DOHH2 (cell line): Measurements from ENCODE around the gene ANO10.

Source experiments
- H3F3A ChIP-seq: fragments of 200-600 bp; sonication (generic), shearing (Covaris generic); 2 replicates; pipeline ENCODE4 v1.6.0; 2016; ENCODE audit warnings: antibody characterized with exemption, mild to moderate bottlenecking; ENCODE audit not compliant: control insufficient read depth, insufficient read depth
- H3K27ac ChIP-seq: fragments of 200-600 bp; sonication (generic); 2 replicates; pipeline ENCODE4 v1.5.1; 2014; ENCODE audit warnings: low read depth, mild to moderate bottlenecking, low read length, moderate library complexity
- H3K27me3 ChIP-seq: fragments of 200-600 bp; sonication (generic); 2 replicates; pipeline ENCODE4 v1.6.1; 2014; ENCODE audit warnings: mild to moderate bottlenecking, low read length, mixed read lengths; ENCODE audit not compliant: control insufficient read depth
- H3K36me3 ChIP-seq: fragments of 200-600 bp; sonication (generic); 2 replicates; pipeline ENCODE4 v1.6.1; 2014; ENCODE audit warnings: mild to moderate bottlenecking, low read length, moderate library complexity, mixed read lengths; ENCODE audit not compliant: control insufficient read depth
- H3K4me1 ChIP-seq: fragments of 200-600 bp; sonication (generic); 2 replicates; pipeline ENCODE4 v1.6.1; 2014; ENCODE audit warnings: mild to moderate bottlenecking, low read length, mixed read lengths; ENCODE audit not compliant: control insufficient read depth
- H3K4me2 ChIP-seq: fragments of 200-600 bp; sonication (generic); 2 replicates; pipeline ENCODE4 v1.6.0; 2014; ENCODE audit warnings: mild to moderate bottlenecking, low read length, moderate library complexity
- H3K4me3 ChIP-seq: fragments of 200-600 bp; sonication (generic); 2 replicates; pipeline ENCODE4 v1.5.1; 2014; ENCODE audit warnings: mild to moderate bottlenecking, low read length, mixed read lengths
- H3K79me2 ChIP-seq: fragments of 200-600 bp; sonication (generic); 2 replicates; pipeline ENCODE4 v1.6.1; 2014; ENCODE audit warnings: mild to moderate bottlenecking, low read length, mixed read lengths; ENCODE audit not compliant: control insufficient read depth
- H3K9me2 ChIP-seq: fragments of 200-600 bp; sonication (generic); replicated peaks from 2 replicates; pipeline ENCODE4 v1.6.1; 2014; ENCODE audit warnings: mild to moderate bottlenecking, low read length, mixed read lengths; ENCODE audit not compliant: control insufficient read depth
- H3K9me3 ChIP-seq: fragments of 200-600 bp; sonication (generic); 2 replicates; pipeline ENCODE4 v1.6.1; 2014; ENCODE audit warnings: antibody characterized with exemption, low read length, mixed read lengths; ENCODE audit not compliant: control insufficient read depth, insufficient read depth
- H4K20me1 ChIP-seq: fragments of 200-600 bp; sonication (generic); 2 replicates; pipeline ENCODE4 v1.6.0; 2014; ENCODE audit warnings: low read depth, mild to moderate bottlenecking, antibody characterized with exemption, low read length, moderate library complexity; ENCODE audit not compliant: control insufficient read depth, insufficient read depth
- EZH2phosphoT487 ChIP-seq: fragments of 200-600 bp; sonication (generic); IDR thresholded peaks from 2 replicates; pipeline ENCODE4 v1.6.1; 2017; ENCODE audit warnings: borderline replicate concordance, mild to moderate bottlenecking, antibody characterized with exemption, low read length, moderate library complexity, mixed read lengths
- TF ChIP-seq, protein P1 (sequence below): fragments of 200-600 bp; sonication (generic); IDR thresholded peaks from one replicate; pipeline ENCODE4 v1.5.1; 2014; ENCODE audit warnings: antibody characterized with exemption, mild to moderate bottlenecking, low read depth, low read length; ENCODE audit not compliant: poor library complexity, severe bottlenecking

The ANO10 gene

GRCh38 chr3:43343815-43344214 lies 278.0 kb downstream of the ANO10 start:
- Histone ChIP-seq H3K36me3 (peaks cover 48% of the 10 kb centered on the region), H3K4me2 (no peak overlapping the region), H3K4me1 (no peaks in the 10 kb centered on the region), H3K9me2 (no peaks in the 10 kb centered on the region), H3K4me3 (no peak overlapping the region), H3K79me2 (no peaks in the 10 kb centered on the region), H4K20me1 (no peaks in the 10 kb centered on the region), H3K9me3 (peaks cover 5% of the 10 kb centered on the region; the same call in 1 of the 2 replicates), H3F3A (no peaks in the 10 kb centered on the region), H3K27ac (no peak overlapping the region), H3K27me3 (no peaks in the 10 kb centered on the region)
- TF ChIP-seq, protein P1, sequence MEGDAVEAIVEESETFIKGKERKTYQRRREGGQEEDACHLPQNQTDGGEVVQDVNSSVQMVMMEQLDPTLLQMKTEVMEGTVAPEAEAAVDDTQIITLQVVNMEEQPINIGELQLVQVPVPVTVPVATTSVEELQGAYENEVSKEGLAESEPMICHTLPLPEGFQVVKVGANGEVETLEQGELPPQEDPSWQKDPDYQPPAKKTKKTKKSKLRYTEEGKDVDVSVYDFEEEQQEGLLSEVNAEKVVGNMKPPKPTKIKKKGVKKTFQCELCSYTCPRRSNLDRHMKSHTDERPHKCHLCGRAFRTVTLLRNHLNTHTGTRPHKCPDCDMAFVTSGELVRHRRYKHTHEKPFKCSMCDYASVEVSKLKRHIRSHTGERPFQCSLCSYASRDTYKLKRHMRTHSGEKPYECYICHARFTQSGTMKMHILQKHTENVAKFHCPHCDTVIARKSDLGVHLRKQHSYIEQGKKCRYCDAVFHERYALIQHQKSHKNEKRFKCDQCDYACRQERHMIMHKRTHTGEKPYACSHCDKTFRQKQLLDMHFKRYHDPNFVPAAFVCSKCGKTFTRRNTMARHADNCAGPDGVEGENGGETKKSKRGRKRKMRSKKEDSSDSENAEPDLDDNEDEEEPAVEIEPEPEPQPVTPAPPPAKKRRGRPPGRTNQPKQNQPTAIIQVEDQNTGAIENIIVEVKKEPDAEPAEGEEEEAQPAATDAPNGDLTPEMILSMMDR = no peak
- no peak for TF ChIP-seq EZH2phosphoT487

- Histone ChIP-seq H3K27ac (no peak overlapping the region), H3K4me2 (no peak overlapping the region), H3K27me3 (no peaks in the 10 kb centered on the region), H3K9me3 (peaks cover 11% of the 10 kb centered on the region), H3K4me1 (no peaks in the 10 kb centered on the region), H4K20me1 (no peaks in the 10 kb centered on the region), H3K36me3 (peaks cover 51% of the 10 kb centered on the region), H3K79me2 (no peaks in the 10 kb centered on the region), H3F3A (no peaks in the 10 kb centered on the region), H3K9me2 (no peaks in the 10 kb centered on the region), H3K4me3 (no peak overlapping the region)
- TF ChIP-seq, protein P1 = no peak
- TF ChIP-seq EZH2phosphoT487 = no peak
Measured at GRCh38 chr3:43343185-43343584, 278.6 kb downstream of the ANO10 start.

DNA sequence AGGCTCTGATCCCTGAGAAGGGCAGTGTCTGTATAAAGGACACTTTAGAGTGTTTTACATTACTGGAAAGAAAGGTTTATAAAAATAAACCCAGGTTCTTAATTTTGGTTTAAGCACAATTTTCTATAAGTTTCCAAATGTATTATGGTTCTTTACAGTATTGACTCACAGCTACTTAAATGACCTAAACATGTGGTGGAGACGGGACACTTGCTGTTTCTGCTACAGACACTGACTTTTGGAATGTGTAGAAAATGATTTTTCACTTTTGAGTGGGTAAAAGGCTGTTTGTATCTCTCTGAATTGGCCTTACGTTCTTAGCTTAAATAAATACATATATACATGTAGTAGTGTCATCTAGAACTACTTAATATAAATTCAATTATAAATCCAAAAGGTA lies 280.0 kb downstream of the ANO10 start:
- Histone ChIP-seq H3K79me2 (no peaks in the 10 kb centered on the region), H3K27ac (no peak overlapping the region), H3F3A (no peaks in the 10 kb centered on the region), H3K27me3 (no peaks in the 10 kb centered on the region), H3K4me1 (no peaks in the 10 kb centered on the region), H3K4me3 (no peak overlapping the region), H4K20me1 (no peaks in the 10 kb centered on the region), H3K9me3 (peaks cover 19% of the 10 kb centered on the region), H3K9me2 (no peaks in the 10 kb centered on the region), H3K36me3 (peaks cover 46% of the 10 kb centered on the region), H3K4me2 (no peak overlapping the region)
- TF ChIP-seq, protein P1 = no peak
- no peak for TF ChIP-seq EZH2phosphoT487

DNA sequence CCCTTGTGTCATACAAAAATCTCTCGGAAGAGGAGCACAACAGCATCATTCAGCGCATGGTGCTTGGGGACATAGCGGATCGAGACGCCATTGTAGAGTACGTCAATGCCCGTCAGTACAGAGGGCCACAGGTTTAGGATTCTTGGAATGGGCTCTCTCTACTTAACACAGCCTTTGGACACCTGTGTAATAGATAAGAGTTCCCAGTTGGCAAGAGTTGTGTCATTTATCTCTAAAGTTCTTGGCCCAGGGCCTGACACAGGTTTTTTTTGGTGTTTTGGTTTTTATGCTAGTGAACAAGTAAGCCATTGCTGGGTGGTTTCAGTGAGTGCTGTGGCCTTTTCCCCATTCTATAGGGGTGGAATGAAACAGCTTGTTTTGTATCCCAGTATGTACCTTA lies 281.4 kb downstream of the ANO10 start:
- Histone ChIP-seq H3K36me3 (peaks cover 46% of the 10 kb centered on the region), H3K79me2 (no peaks in the 10 kb centered on the region), H4K20me1 (no peaks in the 10 kb centered on the region), H3K4me1 (no peaks in the 10 kb centered on the region), H3K4me2 (no peak overlapping the region), H3K9me3 (peaks cover 30% of the 10 kb centered on the region), H3K27me3 (no peaks in the 10 kb centered on the region), H3K9me2 (no peaks in the 10 kb centered on the region), H3K27ac (no peak overlapping the region), H3F3A (no peaks in the 10 kb centered on the region), H3K4me3 (no peak overlapping the region)
- TF ChIP-seq, protein P1 = no peak
- no peak for TF ChIP-seq EZH2phosphoT487
